ENCODE measurements around the gene BTBD16. TPM values are rescaled to one million over a fixed set of nuclear protein-coding genes. Genes with fewer than 3 reads are reported as not detected.

Gene BTBD16
- total and polyA plus RNA-seq, 8 donors, result 0.10 to 2.1 (median 0.35) TPM; not detected in 2

- Histone ChIP-seq H3K4me1 (no peaks in the 10 kb centered on the region), H3K27ac (no peak overlapping the region), H3K9me3 (peaks cover 0 to 18% of the 10 kb centered on the region in 2 donors), H3K27me3 (no peaks in the 10 kb centered on the region), H3K36me3 (peaks cover 0 to 28% of the 10 kb centered on the region in 2 donors), H3K4me3 (no peak overlapping the region)
- intact Hi-C loops (cut with DNase I), result no loop called here
- no peak for TF ChIP-seq CTCF (IDR thresholded peaks at IDR 0.05)
- ATAC-seq (no peak), DNase-seq (no peak)
Measured at GRCh38 chr10:122261584-122261983, 9.5 kb upstream of the BTBD16 start.

GRCh38 chr10:122263971-122264370 lies 7.1 kb upstream of the BTBD16 start:
- intact Hi-C loops (cut with DNase I), result no loop called here

GRCh38 chr10:122264436-122264835 lies 6.7 kb upstream of the BTBD16 start:
- DNase-seq (no peak), ATAC-seq (no peak)
- no peak for TF ChIP-seq CTCF (IDR thresholded peaks at IDR 0.05)
- Histone ChIP-seq H3K9me3 (peaks cover 0 to 18% of the 10 kb centered on the region in 2 donors), H3K4me1 (peaks cover 0 to 5% of the 10 kb centered on the region in 2 donors), H3K4me3 (no peak overlapping the region), H3K36me3 (peaks cover 0 to 31% of the 10 kb centered on the region in 2 donors), H3K27me3 (no peaks in the 10 kb centered on the region), H3K27ac (peak overlapping the region in 1 of 2 donors; percentile 3)
- intact Hi-C loops (cut with DNase I), result no loop called here

More at GRCh38 chr10:122263971-122264370, 7.1 kb upstream of the BTBD16 start:
- no peak for TF ChIP-seq CTCF (IDR thresholded peaks at IDR 0.05)
- H3K4me1 ChIP-seq, result peaks cover 0 to 5% of the 10 kb centered on the region in 2 donors
- no peak for DNase-seq
- no peak for ATAC-seq
- no peak overlapping the region for H3K4me3 ChIP-seq
- no peaks in the 10 kb centered on the region for H3K27me3 ChIP-seq
- H3K9me3 ChIP-seq, result peaks cover 0 to 18% of the 10 kb centered on the region in 2 donors
- no peak overlapping the region for H3K27ac ChIP-seq
- peaks cover 0 to 31% of the 10 kb centered on the region in 2 donors for H3K36me3 ChIP-seq

- DNase-seq, result no peak
- TF ChIP-seq CTCF (IDR thresholded peaks at IDR 0.05), result no peak
- intact Hi-C loops (cut with DNase I), result no loop called here
Measured at GRCh38 chr10:122264931-122265330, 6.2 kb upstream of the BTBD16 start.

GRCh38 chr10:122265896-122266295 lies 5.2 kb upstream of the BTBD16 start:
- Histone ChIP-seq H3K4me3 (no peak overlapping the region), H3K27ac (no peak overlapping the region), H3K27me3 (no peaks in the 10 kb centered on the region), H3K4me1 (peaks cover 0 to 5% of the 10 kb centered on the region in 2 donors), H3K9me3 (peaks cover 0 to 18% of the 10 kb centered on the region in 2 donors), H3K36me3 (peaks cover 0 to 32% of the 10 kb centered on the region in 2 donors)
- no peak for DNase-seq
- ATAC-seq, result no peak
- TF ChIP-seq CTCF (IDR thresholded peaks at IDR 0.05), result no peak
- intact Hi-C loops (cut with DNase I), result no loop called here

More at GRCh38 chr10:122264931-122265330, 6.2 kb upstream of the BTBD16 start:
- no peak for ATAC-seq
- Histone ChIP-seq H3K4me1 (peaks cover 0 to 5% of the 10 kb centered on the region in 2 donors), H3K27me3 (no peaks in the 10 kb centered on the region), H3K4me3 (no peak overlapping the region), H3K9me3 (peaks cover 0 to 18% of the 10 kb centered on the region in 2 donors), H3K27ac (no peak overlapping the region), H3K36me3 (peaks cover 0 to 31% of the 10 kb centered on the region in 2 donors)

Measured in left lung (tissue), 10 donors.